HepG2 (cell line): Measurements from ENCODE around the gene S100A13. TPM values are rescaled to one million over a fixed set of nuclear protein-coding genes. Genes with fewer than 3 reads are reported as not detected.

Experiments
- BRCA1 ChIP-seq: sonication (generic); formaldehyde crosslinking; IDR thresholded peaks from 2 replicates; pipeline ENCODE4 v1.4.0; 2020; ENCODE audit warnings: missing genetic modification reagents
- BRD4 ChIP-seq: sonication (generic); formaldehyde crosslinking; IDR thresholded peaks from 2 replicates; pipeline ENCODE4 v1.4.0; 2020; ENCODE audit warnings: missing genetic modification reagents
- MED13 ChIP-seq: sonication (generic); formaldehyde crosslinking; IDR thresholded peaks from 2 replicates; pipeline ENCODE4 v1.5.0; 2020; ENCODE audit warnings: missing genetic modification reagents
- MEIS2 ChIP-seq: sonication (generic); formaldehyde crosslinking; IDR thresholded peaks from 2 replicates; pipeline ENCODE4 v1.9.0; 2021; ENCODE audit warnings: mild to moderate bottlenecking, missing genetic modification reagents
- NFKBIZ ChIP-seq: IDR thresholded peaks from 2 replicates; pipeline ENCODE4 v1.6.1; 2018; ENCODE audit warnings: missing genetic modification reagents, missing compliant biosample characterization
- NFRKB ChIP-seq: fragments of 450-650 bp; IDR thresholded peaks from 2 replicates; pipeline ENCODE4 v1.6.1; 2017
- SP4 ChIP-seq: sonication (generic); formaldehyde crosslinking; IDR thresholded peaks from 2 replicates; pipeline ENCODE4 v1.8.1; 2023; ENCODE audit warnings: mild to moderate bottlenecking, missing genetic modification reagents
- ZNF263 ChIP-seq: sonication (generic); formaldehyde crosslinking; IDR thresholded peaks from 2 replicates; pipeline ENCODE4 v1.4.0; 2020; ENCODE audit warnings: missing genetic modification reagents
- ZNF737 ChIP-seq: sonication (generic); formaldehyde crosslinking; IDR thresholded peaks from 2 replicates; pipeline ENCODE4 v1.5.0; 2020; ENCODE audit warnings: missing genetic modification reagents, mild to moderate bottlenecking, borderline replicate concordance
- polyA plus RNA-seq, 8 experiments: library from polyadenylated mRNA; depleted of rRNA in 3 of 8; stranded (reverse) in 7 of 8; unstranded in 1 of 8; fragments of >200 nt; fragmentation: Illumina TruSeq in 4 of 8; extraction: Trizol in 4 of 8; gene quantifications; 2 replicates each; pipeline versions ENCODE4 v1.2.1 to v1.2.3, GENCODE V29; 2011 to 2016; ENCODE audit warnings: low read depth in 4 of 8, missing spikeins in 1 of 8, mixed read lengths in 1 of 8; ENCODE audit not compliant: insufficient read depth in 1 of 8
- total RNA-seq, 5 experiments: library from RNA; depleted of rRNA; stranded (reverse); fragments of >200 nt; fragmentation: Illumina TruSeq; extraction: Trizol; gene quantifications; 2 replicates each; pipeline ENCODE4 v1.2.3, GENCODE V29; 2016; ENCODE audit warnings: low read depth in 1 of 5
- TF ChIP-seq, protein P1 (sequence below): sonication (generic); formaldehyde crosslinking; IDR thresholded peaks from 2 replicates; pipeline ENCODE4 v1.5.0; 2020; ENCODE audit warnings: missing genetic modification reagents, mild to moderate bottlenecking, borderline replicate concordance
- TF ChIP-seq, protein P2 (sequence below): sonication (generic); formaldehyde crosslinking; IDR thresholded peaks from 2 replicates; pipeline ENCODE4 v1.8.1; 2022; ENCODE audit warnings: mild to moderate bottlenecking, missing genetic modification reagents
- TF ChIP-seq, protein P3 (sequence below), 2 experiments: sonication (generic) in 1 of 2; formaldehyde crosslinking in 1 of 2; IDR thresholded peaks; 2 replicates each; pipeline versions ENCODE4 v1.5.1 to v1.6.1; 2011 to 2020; ENCODE audit warnings: borderline replicate concordance in 1 of 2, low read depth in 1 of 2, low read length in 1 of 2, mild to moderate bottlenecking in 1 of 2, missing genetic modification reagents in 1 of 2, moderate library complexity in 1 of 2
- TF ChIP-seq, protein P4 (sequence below): IDR thresholded peaks from 2 replicates; pipeline ENCODE4 v1.6.1; 2016; ENCODE audit warnings: missing biosample characterization, missing genetic modification reagents, low read depth
- TF ChIP-seq, protein P5 (sequence below): sonication (generic); formaldehyde crosslinking; conservative IDR thresholded peaks from 2 replicates; pipeline ENCODE4 v1.8.1; 2023; ENCODE audit warnings: missing genetic modification reagents
- TF ChIP-seq, protein P6 (sequence below): sonication (generic); formaldehyde crosslinking; IDR thresholded peaks from 2 replicates; pipeline ENCODE4 v1.4.0; 2020; ENCODE audit warnings: missing genetic modification reagents, borderline replicate concordance

Gene S100A13
- total and polyA plus RNA-seq, 2 of the 13 experiments (the other 11 are each of a cell fraction or from before 2014, with no cell fraction given), result 89.5 to 172 TPM

DNA sequence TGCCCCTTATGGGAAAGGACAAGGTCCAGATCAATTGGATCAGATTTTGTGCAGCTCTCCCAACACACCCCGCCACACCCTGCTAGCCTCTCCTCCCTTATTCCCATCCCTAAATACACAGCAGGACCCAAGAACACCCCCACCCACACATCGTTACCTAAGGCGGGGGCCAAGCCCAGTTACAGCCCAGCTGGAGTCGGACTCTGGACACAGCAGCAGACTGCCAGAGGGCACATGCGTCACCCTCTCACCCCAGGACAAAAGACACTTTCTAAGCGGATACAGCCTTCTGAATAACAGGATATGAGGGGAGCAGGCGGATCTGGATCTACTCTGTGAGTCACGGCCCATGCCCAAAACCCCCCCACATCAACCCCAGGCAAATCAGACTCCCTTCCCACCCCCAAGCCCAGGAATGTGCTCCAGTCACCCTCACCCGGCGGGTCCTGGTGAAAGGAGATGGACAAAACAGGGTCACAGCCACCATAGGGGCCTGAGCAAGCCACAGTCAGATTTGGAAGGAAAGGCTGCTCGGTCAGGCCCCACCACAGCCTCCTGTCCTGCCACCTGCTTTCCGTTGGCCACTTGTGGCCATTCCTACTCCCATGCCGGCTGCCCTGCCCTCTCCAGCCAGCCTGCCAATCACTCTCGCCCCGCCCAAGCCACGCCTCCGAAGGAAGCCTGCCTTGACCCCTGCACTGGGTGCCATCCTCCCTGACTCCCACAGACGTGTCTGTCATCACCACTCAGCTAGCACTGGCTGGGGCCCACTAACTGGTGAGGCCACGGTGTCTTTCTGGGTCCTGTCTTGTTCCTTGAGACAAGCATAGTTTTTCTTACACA lies 18.3 kb downstream of the S100A13 start (continued):
- TF ChIP-seq, protein P1, sequence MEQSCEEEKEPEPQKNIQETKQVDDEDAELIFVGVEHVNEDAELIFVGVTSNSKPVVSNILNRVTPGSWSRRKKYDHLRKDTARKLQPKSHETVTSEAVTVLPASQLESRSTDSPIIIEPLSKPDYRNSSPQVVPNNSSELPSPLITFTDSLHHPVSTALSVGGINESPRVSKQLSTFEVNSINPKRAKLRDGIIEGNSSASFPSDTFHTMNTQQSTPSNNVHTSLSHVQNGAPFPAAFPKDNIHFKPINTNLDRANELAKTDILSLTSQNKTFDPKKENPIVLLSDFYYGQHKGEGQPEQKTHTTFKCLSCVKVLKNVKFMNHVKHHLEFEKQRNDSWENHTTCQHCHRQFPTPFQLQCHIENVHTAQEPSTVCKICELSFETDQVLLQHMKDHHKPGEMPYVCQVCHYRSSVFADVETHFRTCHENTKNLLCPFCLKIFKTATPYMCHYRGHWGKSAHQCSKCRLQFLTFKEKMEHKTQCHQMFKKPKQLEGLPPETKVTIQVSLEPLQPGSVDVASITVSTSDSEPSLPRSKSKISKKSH (CRISPR knock-in tag), result 0 out of 2 replicates have a peak, but pooled peaks have one; percentile 8
- TF ChIP-seq MEIS2 (CRISPR knock-in tag), result peak; percentile 76
- no peak for TF ChIP-seq BRCA1
- TF ChIP-seq, protein P2, sequence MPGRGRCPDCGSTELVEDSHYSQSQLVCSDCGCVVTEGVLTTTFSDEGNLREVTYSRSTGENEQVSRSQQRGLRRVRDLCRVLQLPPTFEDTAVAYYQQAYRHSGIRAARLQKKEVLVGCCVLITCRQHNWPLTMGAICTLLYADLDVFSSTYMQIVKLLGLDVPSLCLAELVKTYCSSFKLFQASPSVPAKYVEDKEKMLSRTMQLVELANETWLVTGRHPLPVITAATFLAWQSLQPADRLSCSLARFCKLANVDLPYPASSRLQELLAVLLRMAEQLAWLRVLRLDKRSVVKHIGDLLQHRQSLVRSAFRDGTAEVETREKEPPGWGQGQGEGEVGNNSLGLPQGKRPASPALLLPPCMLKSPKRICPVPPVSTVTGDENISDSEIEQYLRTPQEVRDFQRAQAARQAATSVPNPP (CRISPR knock-in tag), result no peak
- TF ChIP-seq ZNF263 (CRISPR knock-in tag), result peak; percentile 32; the same call in 1 of the 2 replicates
- TF ChIP-seq, protein P3, sequence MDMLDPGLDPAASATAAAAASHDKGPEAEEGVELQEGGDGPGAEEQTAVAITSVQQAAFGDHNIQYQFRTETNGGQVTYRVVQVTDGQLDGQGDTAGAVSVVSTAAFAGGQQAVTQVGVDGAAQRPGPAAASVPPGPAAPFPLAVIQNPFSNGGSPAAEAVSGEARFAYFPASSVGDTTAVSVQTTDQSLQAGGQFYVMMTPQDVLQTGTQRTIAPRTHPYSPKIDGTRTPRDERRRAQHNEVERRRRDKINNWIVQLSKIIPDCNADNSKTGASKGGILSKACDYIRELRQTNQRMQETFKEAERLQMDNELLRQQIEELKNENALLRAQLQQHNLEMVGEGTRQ (IDR thresholded peaks at IDR 0.05; ENCODE audit: low read depth, low read length), result no peak
- TF ChIP-seq, protein P3 (CRISPR knock-in tag; IDR thresholded peaks at IDR 0.05; ENCODE audit: borderline replicate concordance), result no peak
- no peak; the same call in 1 of the 2 replicates for TF ChIP-seq MED13
- peak; percentile 68; the same call in 1 of the 2 replicates for TF ChIP-seq NFRKB
- no peak; the same call in 1 of the 2 replicates for TF ChIP-seq BRD4
- peak; percentile 95 for TF ChIP-seq SP4 (CRISPR knock-in tag)
- TF ChIP-seq ZNF737 (CRISPR knock-in tag), result no peak
- TF ChIP-seq, protein P4, sequence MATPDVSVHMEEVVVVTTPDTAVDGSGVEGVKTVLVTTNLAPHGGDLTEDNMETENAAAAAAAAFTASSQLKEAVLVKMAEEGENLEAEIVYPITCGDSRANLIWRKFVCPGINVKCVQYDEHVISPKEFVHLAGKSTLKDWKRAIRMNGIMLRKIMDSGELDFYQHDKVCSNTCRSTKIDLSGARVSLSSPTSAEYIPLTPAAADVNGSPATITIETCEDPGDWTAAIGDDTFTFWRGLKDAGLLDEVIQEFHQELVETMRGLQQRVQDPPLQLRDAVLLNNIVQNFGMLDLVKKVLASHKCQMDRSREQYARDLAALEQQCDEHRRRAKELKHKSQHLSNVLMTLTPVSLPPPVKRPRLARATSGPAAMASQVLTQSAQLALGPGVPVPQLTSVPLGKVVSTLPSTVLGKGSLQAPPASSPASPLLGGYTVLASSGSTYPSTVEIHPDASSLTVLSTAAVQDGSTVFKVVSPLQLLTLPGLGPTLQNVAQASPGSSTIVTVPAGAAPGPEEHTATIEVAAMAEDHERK, result no peak
- TF ChIP-seq, protein P5, sequence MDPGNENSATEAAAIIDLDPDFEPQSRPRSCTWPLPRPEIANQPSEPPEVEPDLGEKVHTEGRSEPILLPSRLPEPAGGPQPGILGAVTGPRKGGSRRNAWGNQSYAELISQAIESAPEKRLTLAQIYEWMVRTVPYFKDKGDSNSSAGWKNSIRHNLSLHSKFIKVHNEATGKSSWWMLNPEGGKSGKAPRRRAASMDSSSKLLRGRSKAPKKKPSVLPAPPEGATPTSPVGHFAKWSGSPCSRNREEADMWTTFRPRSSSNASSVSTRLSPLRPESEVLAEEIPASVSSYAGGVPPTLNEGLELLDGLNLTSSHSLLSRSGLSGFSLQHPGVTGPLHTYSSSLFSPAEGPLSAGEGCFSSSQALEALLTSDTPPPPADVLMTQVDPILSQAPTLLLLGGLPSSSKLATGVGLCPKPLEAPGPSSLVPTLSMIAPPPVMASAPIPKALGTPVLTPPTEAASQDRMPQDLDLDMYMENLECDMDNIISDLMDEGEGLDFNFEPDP (CRISPR knock-in tag), result no peak
- TF ChIP-seq, protein P6, sequence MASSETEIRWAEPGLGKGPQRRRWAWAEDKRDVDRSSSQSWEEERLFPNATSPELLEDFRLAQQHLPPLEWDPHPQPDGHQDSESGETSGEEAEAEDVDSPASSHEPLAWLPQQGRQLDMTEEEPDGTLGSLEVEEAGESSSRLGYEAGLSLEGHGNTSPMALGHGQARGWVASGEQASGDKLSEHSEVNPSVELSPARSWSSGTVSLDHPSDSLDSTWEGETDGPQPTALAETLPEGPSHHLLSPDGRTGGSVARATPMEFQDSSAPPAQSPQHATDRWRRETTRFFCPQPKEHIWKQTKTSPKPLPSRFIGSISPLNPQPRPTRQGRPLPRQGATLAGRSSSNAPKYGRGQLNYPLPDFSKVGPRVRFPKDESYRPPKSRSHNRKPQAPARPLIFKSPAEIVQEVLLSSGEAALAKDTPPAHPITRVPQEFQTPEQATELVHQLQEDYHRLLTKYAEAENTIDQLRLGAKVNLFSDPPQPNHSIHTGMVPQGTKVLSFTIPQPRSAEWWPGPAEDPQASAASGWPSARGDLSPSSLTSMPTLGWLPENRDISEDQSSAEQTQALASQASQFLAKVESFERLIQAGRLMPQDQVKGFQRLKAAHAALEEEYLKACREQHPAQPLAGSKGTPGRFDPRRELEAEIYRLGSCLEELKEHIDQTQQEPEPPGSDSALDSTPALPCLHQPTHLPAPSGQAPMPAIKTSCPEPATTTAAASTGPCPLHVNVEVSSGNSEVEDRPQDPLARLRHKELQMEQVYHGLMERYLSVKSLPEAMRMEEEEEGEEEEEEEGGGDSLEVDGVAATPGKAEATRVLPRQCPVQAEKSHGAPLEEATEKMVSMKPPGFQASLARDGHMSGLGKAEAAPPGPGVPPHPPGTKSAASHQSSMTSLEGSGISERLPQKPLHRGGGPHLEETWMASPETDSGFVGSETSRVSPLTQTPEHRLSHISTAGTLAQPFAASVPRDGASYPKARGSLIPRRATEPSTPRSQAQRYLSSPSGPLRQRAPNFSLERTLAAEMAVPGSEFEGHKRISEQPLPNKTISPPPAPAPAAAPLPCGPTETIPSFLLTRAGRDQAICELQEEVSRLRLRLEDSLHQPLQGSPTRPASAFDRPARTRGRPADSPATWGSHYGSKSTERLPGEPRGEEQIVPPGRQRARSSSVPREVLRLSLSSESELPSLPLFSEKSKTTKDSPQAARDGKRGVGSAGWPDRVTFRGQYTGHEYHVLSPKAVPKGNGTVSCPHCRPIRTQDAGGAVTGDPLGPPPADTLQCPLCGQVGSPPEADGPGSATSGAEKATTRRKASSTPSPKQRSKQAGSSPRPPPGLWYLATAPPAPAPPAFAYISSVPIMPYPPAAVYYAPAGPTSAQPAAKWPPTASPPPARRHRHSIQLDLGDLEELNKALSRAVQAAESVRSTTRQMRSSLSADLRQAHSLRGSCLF, result no peak
- TF ChIP-seq NFKBIZ (CRISPR knock-in tag), result no peak
